PFSK-1 (cell line): Measurements from ENCODE around the gene SNX33.

ENCODE experiments used
- POLR2AphosphoS5 ChIP-seq: IDR thresholded peaks from 2 replicates; pipeline ENCODE4 v1.6.1; 2012; ENCODE audit warnings: low read depth, mild to moderate bottlenecking, control low read depth, low read length, moderate library complexity
- REST ChIP-seq, 2 experiments: IDR thresholded peaks; 2 replicates each; pipeline versions ENCODE4 v1.6.1 to v1.8.0; 2011 to 2012; ENCODE audit warnings: low read depth in 2 of 2, low read length in 2 of 2, control low read depth in 1 of 2, inconsistent platforms in 1 of 2, mild to moderate bottlenecking in 1 of 2, moderate library complexity in 1 of 2; ENCODE audit not compliant: insufficient read depth in 1 of 2

GRCh38 chr15:75649848-75650247 is 2.1 kb downstream of the SNX33 start:
- TF ChIP-seq POLR2AphosphoS5 (no peak), REST (IDR thresholded peaks at IDR 0.05; ENCODE audit: insufficient read depth in 1 of 2, low read depth in 2 of 2, low read length in 2 of 2) (no peak)
